ENCODE measurements around the gene SLC31A1.
"Not testable (repeated sequence)": the region's sequence is repeated elsewhere in the genome, so short reads cannot be mapped to it uniquely, and the experiment has no call there.

Gene SLC31A1

DNA sequence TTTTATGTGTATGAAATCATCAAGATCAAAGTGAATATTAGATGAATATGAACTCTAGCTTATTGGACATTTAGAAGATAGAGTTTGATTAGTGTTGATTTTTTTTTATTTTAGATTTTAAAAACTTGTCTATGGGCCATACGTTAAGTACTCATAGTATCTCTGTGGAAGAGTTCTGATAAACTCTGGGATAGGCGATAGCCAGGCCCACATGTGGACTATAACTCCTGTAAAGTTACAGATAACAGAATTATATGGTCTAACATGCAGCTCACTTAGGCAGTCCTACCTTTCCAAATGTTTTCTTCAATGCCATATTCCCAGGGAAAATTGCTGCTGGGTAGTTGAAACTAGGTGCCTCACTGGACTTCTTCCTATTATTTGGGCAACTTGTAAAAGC, 10.4 kb downstream of the SLC31A1 start:
- no peak overlapping the region for H3K4me3 ChIP-seq (ENCODE audit: low read length)
- TF ChIP-seq CTCF (conservative IDR thresholded peaks at IDR 0.05; ENCODE audit: low read length): no peak
- DNase-seq (ENCODE audit: low read depth): no peak

DNA sequence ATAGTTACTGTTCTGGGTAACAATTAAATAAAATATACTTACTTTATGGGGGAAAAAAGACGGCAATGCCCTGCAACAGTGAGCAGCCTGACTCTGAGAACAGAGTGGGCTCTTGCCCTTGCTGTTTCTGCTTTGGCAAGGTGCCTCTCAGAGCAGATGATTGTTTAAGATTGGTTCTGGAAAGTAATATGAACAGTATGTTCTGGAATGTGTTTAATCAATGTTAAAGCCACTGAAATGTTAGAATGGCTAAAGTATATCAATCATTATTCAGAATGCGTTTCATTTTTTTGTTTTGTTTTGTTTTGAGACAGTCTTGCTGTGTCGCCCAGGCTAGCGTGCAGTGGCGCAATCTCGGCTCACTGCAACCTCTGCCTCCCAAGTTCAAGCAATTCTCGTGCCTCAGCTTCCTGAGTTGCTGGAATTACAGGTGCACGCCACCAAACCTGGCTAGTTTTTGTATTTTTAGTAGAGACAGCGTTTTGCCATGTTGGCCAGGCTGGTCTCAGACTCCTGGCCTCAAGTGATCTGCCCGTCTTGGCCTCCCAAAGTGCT, 14.4 kb downstream of the SLC31A1 start:
- DNase-seq (ENCODE audit: low read depth): peak; percentile 36
- not testable (repeated sequence) for H3K4me3 ChIP-seq (ENCODE audit: low read length)

- no peak overlapping the region for H3K4me3 ChIP-seq (ENCODE audit: low read length)
- DNase-seq (ENCODE audit: low read depth): no peak
- no peak for TF ChIP-seq CTCF (conservative IDR thresholded peaks at IDR 0.05; ENCODE audit: low read length)
Observed at GRCh38 chr9:113237026-113237425, 15.7 kb downstream of the SLC31A1 start.

GRCh38 chr9:113238202-113238858, 17.0 kb downstream of the SLC31A1 start:
- DNase-seq (ENCODE audit: low read depth): no peak
- no peak for TF ChIP-seq CTCF (conservative IDR thresholded peaks at IDR 0.05; ENCODE audit: low read length)
- H3K4me3 ChIP-seq (ENCODE audit: low read length): no peak overlapping the region

GRCh38 chr9:113238859-113239232, 17.5 kb downstream of the SLC31A1 start:
- no peak for TF ChIP-seq CTCF (conservative IDR thresholded peaks at IDR 0.05; ENCODE audit: low read length)
- no peak overlapping the region for H3K4me3 ChIP-seq (ENCODE audit: low read length)
- peak; percentile 12 for DNase-seq (ENCODE audit: low read depth)

- no peak overlapping the region for H3K4me3 ChIP-seq (ENCODE audit: low read length)
- TF ChIP-seq CTCF (conservative IDR thresholded peaks at IDR 0.05; ENCODE audit: low read length): no peak
- no peak for DNase-seq (ENCODE audit: low read depth)
Observed at GRCh38 chr9:113241161-113241560, 19.8 kb downstream of the SLC31A1 start.

DNA sequence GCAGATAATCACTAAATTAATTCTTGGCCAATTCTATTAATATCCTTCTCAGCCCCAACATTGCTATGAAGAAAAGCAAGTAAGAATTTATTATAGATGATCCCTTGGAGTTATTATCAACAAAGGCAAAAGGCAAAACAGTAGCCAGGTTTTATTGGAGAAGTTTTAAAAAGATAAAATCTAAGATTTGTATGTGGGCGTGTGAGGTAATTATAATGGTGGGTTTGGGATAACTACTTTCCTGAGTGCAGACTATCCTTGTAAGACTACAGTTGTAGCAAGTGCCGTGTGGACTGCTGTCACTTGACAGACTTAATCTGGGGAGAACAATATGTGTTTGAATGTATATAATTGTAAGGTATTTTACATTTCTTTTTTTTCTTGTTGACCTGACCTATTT, 23.2 kb downstream of the SLC31A1 start:
- DNase-seq (ENCODE audit: low read depth): no peak
- TF ChIP-seq CTCF (conservative IDR thresholded peaks at IDR 0.05; ENCODE audit: low read length): no peak
- H3K4me3 ChIP-seq (ENCODE audit: low read length): no peak overlapping the region
